ENCODE results near the gene TRIM25. TPM values are rescaled to one million over a fixed set of nuclear protein-coding genes. Genes with fewer than 3 reads are reported as not detected.

Gene TRIM25
- total RNA-seq, 6 experiments from 2014 or later: 38.8 to 43.7 (median 41.4) TPM

DNA sequence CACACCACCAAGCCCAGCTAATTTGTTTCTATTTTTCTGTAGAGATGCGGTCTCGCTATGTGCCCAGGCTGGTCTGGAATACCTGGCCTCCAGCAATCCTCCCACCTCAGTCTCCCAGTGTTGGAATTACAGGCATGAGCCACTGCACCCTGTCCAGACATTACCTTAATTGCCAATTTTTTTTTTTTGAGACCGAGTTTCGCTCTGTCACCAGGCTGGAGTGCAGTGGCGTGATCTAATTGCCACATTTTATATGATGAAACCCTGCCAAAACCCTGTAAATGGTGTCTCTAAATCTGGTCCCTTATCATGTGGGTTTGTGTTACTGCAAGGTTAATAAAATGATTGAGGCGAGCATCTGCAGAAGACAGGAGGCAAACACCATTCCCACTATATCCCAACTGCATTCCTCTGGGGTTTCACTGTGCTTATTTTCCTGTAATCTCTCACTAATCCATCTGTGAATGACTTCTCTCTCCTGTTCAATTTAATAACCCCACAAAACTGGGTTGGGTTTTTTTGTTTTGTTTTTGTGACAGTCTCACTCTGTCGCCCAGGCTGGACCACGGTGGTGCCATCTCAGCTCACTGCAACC is 19.4 kb upstream of the TRIM25 start:
- Mint-ChIP-seq H3K4me3 (no peak overlapping the region), H3K9me3 (peaks cover 25% of the 10 kb centered on the region), H3K4me1 (ENCODE audit: low read depth) (peaks cover 18% of the 10 kb centered on the region), H3K36me3 (ENCODE audit: low read depth) (peaks cover 71% of the 10 kb centered on the region), H3K27me3 (ENCODE audit: insufficient read depth) (no peaks in the 10 kb centered on the region), H3K27ac (no peak overlapping the region)
- DNase-seq: no peak
- TF ChIP-seq, protein P1, sequence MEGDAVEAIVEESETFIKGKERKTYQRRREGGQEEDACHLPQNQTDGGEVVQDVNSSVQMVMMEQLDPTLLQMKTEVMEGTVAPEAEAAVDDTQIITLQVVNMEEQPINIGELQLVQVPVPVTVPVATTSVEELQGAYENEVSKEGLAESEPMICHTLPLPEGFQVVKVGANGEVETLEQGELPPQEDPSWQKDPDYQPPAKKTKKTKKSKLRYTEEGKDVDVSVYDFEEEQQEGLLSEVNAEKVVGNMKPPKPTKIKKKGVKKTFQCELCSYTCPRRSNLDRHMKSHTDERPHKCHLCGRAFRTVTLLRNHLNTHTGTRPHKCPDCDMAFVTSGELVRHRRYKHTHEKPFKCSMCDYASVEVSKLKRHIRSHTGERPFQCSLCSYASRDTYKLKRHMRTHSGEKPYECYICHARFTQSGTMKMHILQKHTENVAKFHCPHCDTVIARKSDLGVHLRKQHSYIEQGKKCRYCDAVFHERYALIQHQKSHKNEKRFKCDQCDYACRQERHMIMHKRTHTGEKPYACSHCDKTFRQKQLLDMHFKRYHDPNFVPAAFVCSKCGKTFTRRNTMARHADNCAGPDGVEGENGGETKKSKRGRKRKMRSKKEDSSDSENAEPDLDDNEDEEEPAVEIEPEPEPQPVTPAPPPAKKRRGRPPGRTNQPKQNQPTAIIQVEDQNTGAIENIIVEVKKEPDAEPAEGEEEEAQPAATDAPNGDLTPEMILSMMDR (IDR thresholded peaks at IDR 0.05): no peak

DNA sequence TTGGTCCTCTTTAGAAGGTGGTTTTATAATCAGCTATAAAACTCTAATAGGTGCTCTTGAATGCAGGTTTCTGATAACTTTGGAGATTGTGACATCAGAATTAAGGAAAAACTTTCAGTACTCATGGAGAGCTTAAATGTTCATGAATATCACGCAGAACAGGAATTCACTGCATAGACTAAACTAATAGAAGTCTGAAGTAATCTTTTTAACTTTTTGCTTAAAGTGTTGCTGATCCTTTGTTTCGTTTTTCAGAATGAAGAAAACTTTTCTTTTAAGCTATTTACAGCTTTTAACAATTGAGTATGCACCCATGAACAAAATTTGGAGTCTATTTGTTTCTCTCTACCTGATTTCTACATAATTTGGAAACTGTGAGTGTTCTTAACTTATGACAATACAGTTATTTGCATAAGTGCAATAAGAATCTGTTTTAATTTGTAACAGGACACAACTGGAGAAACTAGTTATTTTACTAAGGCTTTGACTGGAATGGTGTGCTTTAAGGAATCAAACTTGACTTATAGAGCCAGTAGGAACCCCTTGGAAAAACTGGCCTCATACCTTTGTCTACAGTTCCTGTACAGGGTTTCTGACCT is 17.0 kb upstream of the TRIM25 start:
- TF ChIP-seq, protein P1 (IDR thresholded peaks at IDR 0.05): no peak
- Mint-ChIP-seq H3K9me3 (peaks cover 25% of the 10 kb centered on the region), H3K36me3 (ENCODE audit: low read depth) (peaks cover 53% of the 10 kb centered on the region), H3K27ac (no peak overlapping the region), H3K4me3 (no peak overlapping the region), H3K27me3 (ENCODE audit: insufficient read depth) (no peaks in the 10 kb centered on the region; the same call in 1 of the 2 replicates), H3K4me1 (ENCODE audit: low read depth) (no peaks in the 10 kb centered on the region)
- no peak for DNase-seq

DNA sequence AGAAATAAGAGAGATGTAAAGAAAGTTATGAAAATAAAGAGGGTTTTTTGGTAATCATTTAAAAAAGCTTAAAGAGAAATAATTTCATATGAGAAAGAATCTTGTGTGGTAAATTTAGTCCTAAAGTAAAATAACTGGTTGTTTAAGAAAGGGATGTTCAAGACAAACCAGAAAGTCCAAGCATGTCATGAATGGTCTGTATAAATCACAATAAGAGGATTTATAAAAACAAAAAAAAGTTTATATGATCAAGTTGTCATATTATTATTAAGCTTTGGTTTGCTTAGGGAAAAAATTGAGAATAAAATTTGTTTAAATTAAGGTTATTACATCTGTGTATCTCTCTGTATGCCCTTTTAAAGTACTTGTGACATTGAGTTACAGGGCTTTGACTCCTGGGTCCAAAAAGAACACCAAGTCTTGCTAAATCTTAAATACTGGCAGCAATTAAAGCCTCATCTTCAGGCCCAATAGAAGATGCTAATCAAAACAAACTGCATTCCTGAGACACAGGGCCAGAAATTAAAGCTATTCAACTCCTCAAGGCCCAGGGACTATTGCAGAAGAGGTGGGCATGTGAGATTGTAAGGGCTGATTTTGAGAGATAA is 15.6 kb upstream of the TRIM25 start:
- Mint-ChIP-seq H3K4me3 (no peak overlapping the region), H3K27me3 (ENCODE audit: insufficient read depth) (no peaks in the 10 kb centered on the region; the same call in 1 of the 2 replicates), H3K27ac (no peak overlapping the region), H3K9me3 (peaks cover 25% of the 10 kb centered on the region), H3K36me3 (ENCODE audit: low read depth) (peaks cover 50% of the 10 kb centered on the region), H3K4me1 (ENCODE audit: low read depth) (no peaks in the 10 kb centered on the region)
- no peak for DNase-seq
- TF ChIP-seq, protein P1 (IDR thresholded peaks at IDR 0.05): no peak

DNA sequence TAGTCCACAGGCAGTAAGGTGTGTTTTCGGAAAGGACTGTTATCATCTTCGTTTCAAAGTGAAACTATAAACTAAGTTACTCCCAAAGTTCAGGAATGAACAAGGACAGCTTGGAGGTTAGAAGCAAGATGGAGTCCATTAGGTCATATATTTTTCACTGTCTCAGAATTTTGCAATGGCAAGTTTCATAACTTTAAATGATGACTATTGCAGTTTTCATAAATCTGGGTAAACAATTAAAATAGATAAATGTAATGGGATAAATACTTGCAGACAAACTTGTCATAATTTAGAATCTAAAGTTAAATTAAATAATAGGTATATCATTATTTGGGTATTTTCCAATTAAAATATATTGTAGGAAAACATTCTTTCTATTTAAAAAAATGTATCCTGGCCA is 14.7 kb upstream of the TRIM25 start:
- TF ChIP-seq, protein P1 (IDR thresholded peaks at IDR 0.05): no peak
- no peaks in the 10 kb centered on the region; the same call in 1 of the 2 replicates for H3K27me3 Mint-ChIP-seq (ENCODE audit: insufficient read depth)
- DNase-seq: no peak
- H3K36me3 Mint-ChIP-seq (ENCODE audit: low read depth): peaks cover 41% of the 10 kb centered on the region
- H3K27ac Mint-ChIP-seq: no peak overlapping the region
- H3K4me3 Mint-ChIP-seq: no peak overlapping the region
- H3K9me3 Mint-ChIP-seq: peaks cover 25% of the 10 kb centered on the region
- no peaks in the 10 kb centered on the region for H3K4me1 Mint-ChIP-seq (ENCODE audit: low read depth)

DNA sequence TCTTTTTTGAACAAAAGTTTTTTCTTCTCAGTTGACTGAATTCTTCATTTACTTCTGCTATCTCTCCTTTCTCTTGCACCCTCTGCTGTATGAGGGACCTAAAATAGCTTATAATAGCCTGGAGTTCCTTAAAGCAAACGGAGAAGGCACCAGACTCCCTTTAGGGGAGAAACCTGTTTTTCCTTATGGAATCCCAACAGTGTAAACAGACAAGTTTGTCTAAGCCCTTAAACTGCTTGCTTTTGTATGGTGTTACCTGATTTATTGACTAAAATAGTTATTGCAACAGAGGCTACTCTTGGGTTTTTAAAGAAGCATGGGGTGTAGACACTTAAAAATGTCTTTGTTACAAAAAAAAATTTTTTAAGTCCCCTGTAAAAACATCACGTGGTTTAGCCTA is 12.9 kb upstream of the TRIM25 start:
- Mint-ChIP-seq H3K27me3 (ENCODE audit: insufficient read depth) (no peaks in the 10 kb centered on the region; the same call in 1 of the 2 replicates), H3K4me3 (no peak overlapping the region), H3K27ac (no peak overlapping the region), H3K4me1 (ENCODE audit: low read depth) (no peaks in the 10 kb centered on the region), H3K36me3 (ENCODE audit: low read depth) (peaks cover 28% of the 10 kb centered on the region), H3K9me3 (peaks cover 25% of the 10 kb centered on the region)
- TF ChIP-seq, protein P1 (IDR thresholded peaks at IDR 0.05): no peak
- no peak for DNase-seq
